GM12872 (cell line): ENCODE results near the gene PCGF2.

Experiments
- CTCF ChIP-seq: IDR thresholded peaks from 3 replicates; pipeline ENCODE4 v1.5.1; 2011; ENCODE audit warnings: low read depth, mild to moderate bottlenecking, low read length, moderate library complexity; ENCODE audit not compliant: insufficient read depth

The PCGF2 gene

DNA sequence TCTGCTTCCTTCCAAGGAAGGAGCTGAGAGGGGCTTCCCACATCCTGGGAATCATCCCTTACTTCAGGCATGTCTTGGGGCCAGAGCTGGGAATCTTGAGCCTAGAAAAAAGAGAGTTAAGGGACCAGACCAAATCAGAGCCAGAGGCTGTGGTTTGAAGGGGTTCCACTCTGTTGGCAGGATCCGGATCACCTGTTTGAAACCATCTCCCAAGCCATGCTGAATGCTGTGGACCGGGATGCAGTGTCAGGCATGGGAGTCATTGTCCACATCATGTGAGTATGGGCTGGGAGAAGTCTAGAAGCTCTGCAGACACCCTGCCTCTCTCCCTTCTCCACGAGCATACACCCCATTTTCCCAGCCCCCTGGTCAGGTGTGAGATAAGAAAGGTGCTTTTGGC is 14.1 kb upstream of the PCGF2 start:
- TF ChIP-seq CTCF, result no peak

GRCh38 chr17:38761612-38762011 is 13.5 kb upstream of the PCGF2 start:
- TF ChIP-seq CTCF, result peak; percentile 56

GRCh38 chr17:38753071-38753506 is 5.0 kb upstream of the PCGF2 start:
- TF ChIP-seq CTCF, result no peak

DNA sequence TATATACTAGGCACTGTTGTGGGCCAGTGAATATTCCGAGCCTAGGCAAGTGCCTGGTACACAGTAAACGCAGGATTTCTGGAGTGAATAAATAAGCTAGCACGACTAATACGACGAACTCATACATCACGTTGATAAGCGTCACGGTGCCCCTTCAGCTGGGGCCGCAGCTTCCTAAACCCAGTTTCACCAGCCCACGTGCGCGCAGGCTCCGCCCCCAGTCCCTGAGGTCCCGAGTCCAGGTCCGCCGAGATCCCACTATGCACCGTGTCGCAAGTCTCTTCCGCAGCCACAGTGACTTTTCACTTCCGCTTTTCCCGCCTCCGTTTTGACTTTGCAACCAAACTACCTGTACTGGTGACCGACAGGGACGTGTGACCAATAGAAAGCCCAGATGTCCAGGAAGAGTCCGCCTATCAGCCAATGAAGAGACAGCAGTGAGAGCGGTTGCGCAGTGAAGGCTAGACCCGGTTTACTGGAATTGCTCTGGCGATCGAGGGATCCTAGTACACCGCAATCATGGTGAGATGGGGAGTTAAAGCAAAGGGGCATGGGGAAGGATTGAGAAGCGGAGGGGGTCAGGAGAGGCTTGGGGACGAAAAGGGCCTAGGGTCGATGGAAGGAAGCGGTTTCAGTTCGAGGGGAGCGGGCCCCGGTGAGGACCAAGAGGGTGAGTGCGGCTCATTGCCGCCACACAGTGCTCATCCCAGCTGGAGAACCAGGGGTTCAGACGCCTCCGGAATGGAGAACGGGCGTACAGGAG is 4.4 kb upstream of the PCGF2 start, which contains the start of gene PSMB3:
PSMB3 (plus strand) TSS at position 434 of the 763 bp plus-strand sequence; CDS start at position 520, 86 bp downstream.
- no peak for TF ChIP-seq CTCF

GRCh38 chr17:38751808-38752307 is 3.7 kb upstream of the PCGF2 start:
- TF ChIP-seq CTCF, result no peak

GRCh38 chr17:38751144-38751807 is 3.1 kb upstream of the PCGF2 start:
- TF ChIP-seq CTCF, result no peak

- TF ChIP-seq CTCF, result no peak
Observed at GRCh38 chr17:38750312-38751121, 2.4 kb upstream of the PCGF2 start.
